Astrocyte (in vitro differentiated cells and primary cell): Measurements from ENCODE around the gene AGXT. TPM values are rescaled to one million over a fixed set of nuclear protein-coding genes. Genes with fewer than 3 reads are reported as not detected.

Experiments used
- DNase-seq: peaks from one replicate; pipeline ENCODE4 v3.0.0-alpha.2; 2010; ENCODE audit warnings: low read depth
- FAIRE-seq: peaks from 2 replicates; lab custom pipeline; 2011; peaks lifted over from hg19 to GRCh38; lab: Jason Lieb, UNC
- H2AFZ ChIP-seq: 2 replicates; pipeline ENCODE4 v1.6.0; 2012; ENCODE audit warnings: low read depth, low read length, inconsistent platforms
- H3K27ac ChIP-seq: 2 replicates; pipeline ENCODE4 v1.5.1; 2011; ENCODE audit warnings: low read depth, low read length, inconsistent platforms
- H3K27me3 ChIP-seq: 2 replicates; pipeline ENCODE4 v1.6.0; 2011; ENCODE audit warnings: low read length, inconsistent platforms; ENCODE audit not compliant: insufficient read depth
- H3K36me3 ChIP-seq: 2 replicates; pipeline ENCODE4 v1.5.1; 2011; ENCODE audit warnings: low read length, inconsistent platforms; ENCODE audit not compliant: insufficient read depth
- H3K4me1 ChIP-seq: 2 replicates; pipeline ENCODE4 v1.5.1; 2011; ENCODE audit warnings: low read length, inconsistent platforms; ENCODE audit not compliant: insufficient read depth
- H3K4me2 ChIP-seq: 2 replicates; pipeline ENCODE4 v1.6.0; 2012; ENCODE audit warnings: low read length, inconsistent platforms
- H3K4me3 ChIP-seq: 2 replicates; pipeline ENCODE4 v1.5.1; 2011; ENCODE audit warnings: low read depth, mild to moderate bottlenecking, low read length, inconsistent platforms; ENCODE audit not compliant: insufficient read depth
- H3K79me2 ChIP-seq: 2 replicates; pipeline ENCODE4 v1.6.0; 2012; ENCODE audit warnings: mild to moderate bottlenecking, low read length, inconsistent platforms; ENCODE audit not compliant: insufficient read depth
- H3K9ac ChIP-seq: 2 replicates; pipeline ENCODE4 v1.6.0; 2012; ENCODE audit warnings: mild to moderate bottlenecking, low read length, inconsistent platforms
- H3K9me3 ChIP-seq: 2 replicates; pipeline ENCODE4 v1.5.1; 2012; ENCODE audit warnings: low read depth, mild to moderate bottlenecking, low read length, inconsistent platforms; ENCODE audit not compliant: insufficient read depth
- H4K20me1 ChIP-seq: 2 replicates; pipeline ENCODE4 v1.6.0; 2012; ENCODE audit warnings: low read length, inconsistent platforms; ENCODE audit not compliant: insufficient read depth
- H3K27ac Mint-ChIP-seq: one replicate; pipeline ENCODE4 v1.8.0; 2021; ENCODE audit warnings: mild to moderate bottlenecking, mixed read lengths; ENCODE audit not compliant: unreplicated experiment
- H3K27me3 Mint-ChIP-seq: one replicate; pipeline ENCODE4 v1.8.0; 2021; ENCODE audit warnings: low read depth, mixed read lengths; ENCODE audit not compliant: unreplicated experiment
- H3K36me3 Mint-ChIP-seq: one replicate; pipeline ENCODE4 v1.8.0; 2021; ENCODE audit warnings: low read depth, mixed read lengths; ENCODE audit not compliant: unreplicated experiment
- H3K4me1 Mint-ChIP-seq: one replicate; pipeline ENCODE4 v1.8.0; 2021; ENCODE audit warnings: low read depth, mixed read lengths; ENCODE audit not compliant: unreplicated experiment
- H3K4me3 Mint-ChIP-seq: one replicate; pipeline ENCODE4 v1.8.0; 2021; ENCODE audit warnings: mild to moderate bottlenecking, moderate library complexity, mixed read lengths; ENCODE audit not compliant: unreplicated experiment
- H3K9me3 Mint-ChIP-seq: one replicate; pipeline ENCODE4 v1.8.0; 2021; ENCODE audit warnings: mild to moderate bottlenecking, mixed read lengths; ENCODE audit not compliant: unreplicated experiment
- EZH2 ChIP-seq: IDR thresholded peaks from 2 replicates; pipeline ENCODE4 v1.6.1; 2012; ENCODE audit warnings: mild to moderate bottlenecking, low read length, inconsistent platforms; ENCODE audit not compliant: insufficient read depth
- total RNA-seq: library from RNA; stranded (reverse); gene quantifications from 2 replicates; pipeline ENCODE4 v1.2.1, GENCODE V29; 2021
- TF ChIP-seq, protein P1 (sequence below): IDR thresholded peaks from 2 replicates; pipeline ENCODE4 v1.5.1; 2011; ENCODE audit warnings: low read depth, mild to moderate bottlenecking, inconsistent platforms, low read length, moderate library complexity; ENCODE audit not compliant: insufficient read depth

AGXT gene
- total RNA-seq, 1 donor from 2014 or later: not detected

DNA sequence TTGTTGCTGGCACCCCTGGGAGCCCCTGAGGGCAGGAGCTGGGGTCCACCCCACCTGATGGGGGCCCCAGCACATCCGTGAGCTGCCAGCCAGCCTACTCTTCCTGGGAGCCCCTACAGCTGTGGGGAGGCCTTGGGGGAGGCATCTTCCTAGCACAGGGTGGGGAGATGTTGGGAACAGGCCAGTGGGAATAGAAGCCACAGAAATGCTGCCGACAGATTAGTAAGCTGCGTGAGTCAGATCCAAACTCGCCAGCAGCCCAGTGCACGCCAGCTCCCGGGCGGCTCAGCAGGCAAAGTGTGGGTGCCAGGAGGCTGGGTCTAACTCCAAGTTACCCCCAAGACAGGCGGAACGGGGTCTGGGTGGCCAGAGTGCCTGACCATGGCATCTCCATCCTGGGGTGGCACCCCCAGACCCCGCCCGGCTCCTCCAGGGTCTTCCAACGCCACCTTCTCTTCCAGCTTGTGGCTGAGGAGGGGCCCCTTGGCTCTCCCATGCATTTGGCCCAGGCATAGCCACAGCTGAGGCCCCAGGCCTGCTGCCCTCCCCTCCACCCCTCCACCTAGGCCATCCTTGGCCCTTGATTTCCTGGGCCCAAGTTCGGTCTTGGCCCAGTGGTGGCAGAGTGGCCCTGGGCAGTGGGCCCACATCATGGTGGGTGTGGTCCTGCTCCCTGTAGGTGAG is 52.8 kb downstream of the AGXT start:
- H3K4me3 ChIP-seq: no peak overlapping the region
- peak overlapping the region; percentile 41 for H3K4me2 ChIP-seq
- Mint-ChIP-seq H3K9me3 (no peaks in the 10 kb centered on the region), H3K4me1 (peaks cover 5% of the 10 kb centered on the region), H3K27ac (peak overlapping the region; percentile 47), H3K4me3 (no peak overlapping the region), H3K36me3 (no peaks in the 10 kb centered on the region), H3K27me3 (peaks cover 17% of the 10 kb centered on the region)
- no peak for TF ChIP-seq EZH2
- H3K79me2 ChIP-seq: no peaks in the 10 kb centered on the region
- H3K9ac ChIP-seq: peak overlapping the region; percentile 72
- H3K9me3 ChIP-seq: no peaks in the 10 kb centered on the region
- FAIRE-seq (peak; percentile 82), DNase-seq (peak; percentile 96)
- H4K20me1 ChIP-seq: no peaks in the 10 kb centered on the region
- peak overlapping the region; percentile 42 for H2AFZ ChIP-seq
- peaks cover 33% of the 10 kb centered on the region for H3K4me1 ChIP-seq
- no peaks in the 10 kb centered on the region for H3K36me3 ChIP-seq
- peak overlapping the region; percentile 87 for H3K27ac ChIP-seq
- no peaks in the 10 kb centered on the region for H3K27me3 ChIP-seq

DNA sequence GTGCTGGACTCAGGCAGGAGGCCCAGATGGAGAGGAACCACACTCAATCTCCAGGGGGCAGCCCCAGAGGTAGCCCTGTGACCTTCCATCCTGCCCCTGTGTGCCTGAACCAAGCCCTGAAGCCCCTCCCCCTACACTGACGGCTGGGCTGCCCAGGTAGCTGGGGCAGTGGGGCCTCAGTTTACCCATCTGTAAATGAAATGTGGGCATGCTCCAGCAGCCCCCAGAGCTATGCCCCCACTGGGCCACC is 53.3 kb downstream of the AGXT start:
- Mint-ChIP-seq H3K9me3 (no peaks in the 10 kb centered on the region), H3K4me1 (peaks cover 5% of the 10 kb centered on the region), H3K4me3 (no peak overlapping the region), H3K27ac (no peak overlapping the region), H3K27me3 (peaks cover 18% of the 10 kb centered on the region), H3K36me3 (no peaks in the 10 kb centered on the region)
- Histone ChIP-seq H4K20me1 (no peaks in the 10 kb centered on the region), H3K4me2 (peak overlapping the region; percentile 41), H3K36me3 (no peaks in the 10 kb centered on the region), H3K27ac (peak overlapping the region; percentile 87), H3K27me3 (no peaks in the 10 kb centered on the region), H3K9me3 (no peaks in the 10 kb centered on the region), H3K4me1 (peaks cover 30% of the 10 kb centered on the region), H3K79me2 (no peaks in the 10 kb centered on the region), H3K4me3 (no peak overlapping the region), H2AFZ (peak overlapping the region; percentile 42), H3K9ac (peak overlapping the region; percentile 72)
- FAIRE-seq (no peak), DNase-seq (no peak)
- TF ChIP-seq, protein P1, sequence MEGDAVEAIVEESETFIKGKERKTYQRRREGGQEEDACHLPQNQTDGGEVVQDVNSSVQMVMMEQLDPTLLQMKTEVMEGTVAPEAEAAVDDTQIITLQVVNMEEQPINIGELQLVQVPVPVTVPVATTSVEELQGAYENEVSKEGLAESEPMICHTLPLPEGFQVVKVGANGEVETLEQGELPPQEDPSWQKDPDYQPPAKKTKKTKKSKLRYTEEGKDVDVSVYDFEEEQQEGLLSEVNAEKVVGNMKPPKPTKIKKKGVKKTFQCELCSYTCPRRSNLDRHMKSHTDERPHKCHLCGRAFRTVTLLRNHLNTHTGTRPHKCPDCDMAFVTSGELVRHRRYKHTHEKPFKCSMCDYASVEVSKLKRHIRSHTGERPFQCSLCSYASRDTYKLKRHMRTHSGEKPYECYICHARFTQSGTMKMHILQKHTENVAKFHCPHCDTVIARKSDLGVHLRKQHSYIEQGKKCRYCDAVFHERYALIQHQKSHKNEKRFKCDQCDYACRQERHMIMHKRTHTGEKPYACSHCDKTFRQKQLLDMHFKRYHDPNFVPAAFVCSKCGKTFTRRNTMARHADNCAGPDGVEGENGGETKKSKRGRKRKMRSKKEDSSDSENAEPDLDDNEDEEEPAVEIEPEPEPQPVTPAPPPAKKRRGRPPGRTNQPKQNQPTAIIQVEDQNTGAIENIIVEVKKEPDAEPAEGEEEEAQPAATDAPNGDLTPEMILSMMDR: no peak
- no peak for TF ChIP-seq EZH2

DNA sequence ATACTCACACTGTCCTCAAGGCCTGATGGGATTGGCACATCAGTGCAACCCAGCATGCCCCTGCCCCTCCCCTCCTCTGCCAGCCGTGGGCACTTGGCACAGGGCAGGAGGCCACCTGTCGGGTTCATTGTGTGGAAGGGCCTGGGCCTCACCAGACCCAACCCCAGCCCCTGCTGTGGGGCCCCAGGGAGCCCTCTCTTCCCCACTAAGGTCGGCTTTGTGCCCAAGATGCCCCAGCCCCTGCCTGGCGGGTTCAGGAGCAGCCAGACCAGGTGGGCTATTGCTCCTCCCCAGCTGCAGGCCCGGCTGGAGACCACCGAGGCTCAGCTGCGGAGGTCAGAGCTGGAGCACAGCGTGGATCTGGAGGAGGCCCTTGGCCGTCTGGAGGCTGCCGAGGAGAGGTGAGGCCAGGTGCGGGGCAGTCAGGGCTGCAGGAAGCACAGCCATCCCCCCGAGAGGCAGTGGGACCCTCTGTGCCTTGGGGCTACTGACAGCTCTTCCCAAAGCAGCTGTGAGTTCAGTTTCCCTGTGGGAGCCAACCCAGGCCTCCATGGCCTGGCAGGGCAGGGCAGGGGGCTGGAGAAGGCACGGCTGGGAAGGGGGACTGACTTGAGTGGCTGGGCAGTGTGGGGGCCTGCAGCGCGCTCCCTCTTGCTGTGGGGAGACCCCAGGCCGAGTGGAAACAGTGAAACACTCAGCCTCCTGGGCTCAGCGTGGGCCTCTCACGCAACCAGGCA is 53.8 kb downstream of the AGXT start:
- Histone ChIP-seq H3K27me3 (peaks cover 4% of the 10 kb centered on the region), H3K79me2 (no peaks in the 10 kb centered on the region), H3K4me2 (peak overlapping the region; percentile 11), H3K27ac (peak overlapping the region; percentile 87), H3K4me1 (peaks cover 28% of the 10 kb centered on the region), H3K36me3 (no peaks in the 10 kb centered on the region), H2AFZ (no peak overlapping the region), H3K9ac (peak overlapping the region; percentile 72), H4K20me1 (no peaks in the 10 kb centered on the region), H3K4me3 (no peak overlapping the region), H3K9me3 (no peaks in the 10 kb centered on the region)
- Mint-ChIP-seq H3K27ac (no peak overlapping the region), H3K36me3 (no peaks in the 10 kb centered on the region), H3K27me3 (peaks cover 17% of the 10 kb centered on the region), H3K4me1 (peaks cover 5% of the 10 kb centered on the region), H3K4me3 (no peak overlapping the region), H3K9me3 (no peaks in the 10 kb centered on the region)
- FAIRE-seq: no peak
- TF ChIP-seq, protein P1: no peak
- no peak for TF ChIP-seq EZH2
- DNase-seq: no peak
